Ovary (tissue), 9 donors: ENCODE data around the gene MPPED1. TPM values are rescaled to one million over a fixed set of nuclear protein-coding genes. Genes with fewer than 3 reads are reported as not detected.

ENCODE experiments used
- DNase-seq, 5 donors: peaks; one replicate each; pipeline ENCODE4 v3.0.0-alpha.2; 2019 to 2020
- H3K27ac ChIP-seq, 2 donors: fragments of 200-600 bp; one replicate each; pipeline versions ENCODE4 v1.5.1 to v1.8.0; 2019 to 2022
- H3K27me3 ChIP-seq: fragments of 200-600 bp; one replicate; pipeline ENCODE4 v1.8.0; 2022
- H3K36me3 ChIP-seq: fragments of 200-600 bp; sonication (generic); one replicate; pipeline ENCODE4 v1.5.1; 2019
- H3K4me1 ChIP-seq: one replicate; pipeline ENCODE4 v1.8.1; 2013; ENCODE audit warnings: mild to moderate bottlenecking, moderate library complexity; ENCODE audit not compliant: insufficient read depth
- H3K4me3 ChIP-seq: fragments of 200-600 bp; sonication (generic); one replicate; pipeline ENCODE4 v1.5.1; 2017
- H3K9me3 ChIP-seq, 2 donors: fragments of 200-600 bp in 1 of 2; sonication (generic) in 1 of 2; one replicate each; pipeline versions ENCODE4 v1.5.1 to v1.8.1; 2013 to 2019; ENCODE audit warnings: mild to moderate bottlenecking in 1 of 2, moderate library complexity in 1 of 2
- CTCF ChIP-seq, 3 donors: fragments of 450-650 bp in 2 of 3; fragments of 200-600 bp in 1 of 3; IDR thresholded peaks; one replicate each; pipeline versions ENCODE4 v1.5.1 to v1.8.0; 2016 to 2022; ENCODE audit warnings: antibody characterized with exemption in 3 of 3, mild to moderate bottlenecking in 1 of 3
- EP300 ChIP-seq: sonication (generic); formaldehyde crosslinking; IDR thresholded peaks from one replicate; pipeline ENCODE4 v1.6.1; 2017; ENCODE audit warnings: antibody characterized with exemption
- POLR2A ChIP-seq: fragments of 450-650 bp; IDR thresholded peaks from one replicate; pipeline ENCODE4 v1.6.1; 2017; ENCODE audit warnings: antibody characterized with exemption, mild to moderate bottlenecking, moderate library complexity
- WGBS, 3 donors: extraction: QIAGEN DNeasy Blood & Tissue Kit in 1 of 3; methylation state at CpG; one replicate each; pipeline versions ENCODE4 v1.1.5 to v1.1.7; 2013 to 2017; 5-methylcytosine and 5-hydroxymethylcytosine counted together
- intact Hi-C, 4 donors: fragments of 100-400 bp; cut with DNase I; formaldehyde crosslinking; loops; one replicate each; pipeline versions ENCODE4 v1.11.0 to v1.15.1; 2022 to 2023
- polyA plus RNA-seq, 2 donors: library from polyadenylated mRNA; stranded (reverse); fragments of 200-250 nt in 1 of 2; fragments of 350-450 nt in 1 of 2; fragmentation: Illumina TruSeq in 1 of 2; extraction: RNeasy Lipid Tissue Mini Kit (QIAGEN cat#74804) in 1 of 2; gene quantifications; one replicate each; pipeline ENCODE4 v1.2.3, GENCODE V29; 2013 to 2014
- total RNA-seq, 7 donors: library from RNA; depleted of rRNA in 2 of 7; stranded (reverse); fragments of >200 nt in 2 of 7; fragmentation: NEBNext Ultra II Directional in 3 of 7; extraction: Animal tissue kit (Norgen Biotek cat#: 25700) in 3 of 7; gene quantifications; one replicate each; pipeline versions ENCODE4 v1.1.0 to v1.2.4, GENCODE V29; 2016 to 2023
- donor health status: DM: no; HTN: no; CAD: no; lungs with moderate emphysema.
- donor health status: DM: no; HTN: no; CAD: no.
- donor health status: Bipolar disorder and iron deficiency.
- donor health status: DM: yes; HTN: yes; CAD: no.
- donor health status: DM: no; HTN: no; CAD: no.
- donor health status: DM: yes; HTN: yes; CAD: no.

MPPED1 gene
- total and polyA plus RNA-seq, 9 donors = 0.45 to 4.1 (median 2.1) TPM

DNA sequence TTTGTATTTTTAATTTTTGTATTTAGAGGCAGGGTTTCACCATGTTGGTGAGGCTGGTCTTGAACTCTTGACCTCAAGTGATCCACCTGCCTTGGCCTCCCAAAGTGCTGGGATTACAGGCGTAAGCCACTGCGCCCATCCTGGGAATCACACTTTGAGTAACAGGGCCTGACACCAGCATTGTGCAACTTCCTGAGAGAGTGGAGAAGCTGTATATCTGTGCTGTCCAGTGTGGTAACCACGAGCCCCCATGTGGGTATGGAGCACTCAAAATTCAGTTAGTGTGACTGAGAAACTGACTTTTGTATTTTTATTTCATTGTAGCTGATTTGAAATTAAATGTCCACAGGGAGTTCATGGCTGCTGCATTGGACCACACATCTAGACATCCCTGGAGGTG lies 36.2 kb downstream of the MPPED1 start:
- H3K9me3 ChIP-seq = no peaks in the 10 kb centered on the region
- no peaks in the 10 kb centered on the region for H3K36me3 ChIP-seq
- H3K27me3 ChIP-seq = no peaks in the 10 kb centered on the region
- intact Hi-C loops = no loop called here
- no peak overlapping the region for H3K27ac ChIP-seq
- no peak for DNase-seq
- TF ChIP-seq EP300 (no peak), CTCF (IDR thresholded peaks at IDR 0.05) (no peak), POLR2A (no peak)
- no peaks in the 10 kb centered on the region for H3K4me1 ChIP-seq
- H3K4me3 ChIP-seq = no peak overlapping the region
- 83 to 91% (median 88%) methylated on average over 3 of the region's 3 CpGs for WGBS, 3 donors

- Histone ChIP-seq H3K27ac (no peak overlapping the region), H3K27me3 (no peaks in the 10 kb centered on the region), H3K36me3 (no peaks in the 10 kb centered on the region), H3K4me1 (no peaks in the 10 kb centered on the region), H3K4me3 (no peak overlapping the region), H3K9me3 (no peaks in the 10 kb centered on the region)
- 59 to 70% (median 61%) methylated on average over 16 of the region's 16 CpGs for WGBS, 3 donors
- TF ChIP-seq POLR2A = no peak
- no peak for TF ChIP-seq CTCF (IDR thresholded peaks at IDR 0.05)
- TF ChIP-seq EP300 = no peak
- intact Hi-C loops = no loop called here
- no peak for DNase-seq
Measured at GRCh38 chr22:43449205-43449830, 37.5 kb downstream of the MPPED1 start.

- no peaks in the 10 kb centered on the region for H3K9me3 ChIP-seq
- intact Hi-C loops = no loop called here
- H3K27me3 ChIP-seq = no peaks in the 10 kb centered on the region
- TF ChIP-seq CTCF (IDR thresholded peaks at IDR 0.05) = no peak
- no peak for TF ChIP-seq POLR2A
- TF ChIP-seq EP300 = no peak
- no peaks in the 10 kb centered on the region for H3K36me3 ChIP-seq
- no peak overlapping the region for H3K27ac ChIP-seq
- WGBS, 3 donors = 78 to 82% (median 80%) methylated on average over 10 to 11 of the region's 11 CpGs
- H3K4me3 ChIP-seq = no peak overlapping the region
- DNase-seq = no peak
- no peaks in the 10 kb centered on the region for H3K4me1 ChIP-seq
Measured at GRCh38 chr22:43449831-43450225, 38.0 kb downstream of the MPPED1 start.

DNA sequence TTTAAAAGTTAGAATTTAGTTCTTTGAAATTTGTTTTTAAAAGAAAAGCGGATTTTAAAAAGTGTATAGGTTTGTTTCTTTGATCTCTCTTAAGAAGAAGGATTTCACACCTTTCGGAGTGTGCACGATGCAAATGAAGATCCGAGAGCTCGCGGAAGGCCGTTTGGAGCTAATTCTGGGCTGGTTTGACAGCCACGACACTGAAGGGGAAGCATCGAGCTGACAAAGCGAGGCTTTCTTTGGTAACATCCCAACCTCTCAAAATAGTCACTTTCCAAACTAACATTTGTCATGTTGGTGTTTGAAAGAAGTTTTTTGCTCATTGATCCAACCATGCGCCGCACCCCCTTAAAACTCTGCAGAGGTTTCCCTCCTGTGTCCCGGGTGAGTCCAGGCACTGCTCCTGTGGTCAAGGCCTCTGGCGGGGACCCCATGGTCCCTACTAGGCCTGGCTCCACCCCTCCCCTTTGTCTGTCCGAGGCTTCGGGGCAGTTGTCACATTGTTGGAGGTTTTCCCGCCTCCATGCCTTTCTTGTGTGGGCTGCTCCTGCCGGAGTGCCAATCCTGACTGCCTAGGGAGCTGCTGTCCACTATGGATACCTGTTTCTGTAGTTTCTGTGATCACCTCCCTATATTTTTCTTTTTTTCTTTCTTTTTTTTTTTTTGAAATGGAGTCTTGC lies 39.7 kb downstream of the MPPED1 start:
- no peaks in the 10 kb centered on the region for H3K36me3 ChIP-seq
- H3K4me3 ChIP-seq = no peak overlapping the region
- no peaks in the 10 kb centered on the region for H3K9me3 ChIP-seq
- no peak for DNase-seq
- no peak for TF ChIP-seq CTCF (IDR thresholded peaks at IDR 0.05)
- no peak for TF ChIP-seq EP300
- TF ChIP-seq POLR2A = no peak
- no peak overlapping the region for H3K27ac ChIP-seq
- H3K27me3 ChIP-seq = no peaks in the 10 kb centered on the region
- 80 to 82% (median 81%) methylated on average over 18 of the region's 18 CpGs for WGBS, 3 donors
- no peaks in the 10 kb centered on the region for H3K4me1 ChIP-seq
- intact Hi-C loops = no loop called here
